ENCODE data around the gene HTR2B. TPM values are rescaled to one million over a fixed set of nuclear protein-coding genes. Genes with fewer than 3 reads are reported as not detected.
A peak's percentile ranks its signal among the peaks of the same experiment; 100 is the strongest.
"Not testable (repeated sequence)": the region's sequence is repeated elsewhere in the genome, so short reads cannot be mapped to it uniquely, and the experiment has no call there.

Gene HTR2B
- total and polyA plus RNA-seq, 5 donors from 2014 or later, result 0.08 to 1.2 (median 0.28) TPM

DNA sequence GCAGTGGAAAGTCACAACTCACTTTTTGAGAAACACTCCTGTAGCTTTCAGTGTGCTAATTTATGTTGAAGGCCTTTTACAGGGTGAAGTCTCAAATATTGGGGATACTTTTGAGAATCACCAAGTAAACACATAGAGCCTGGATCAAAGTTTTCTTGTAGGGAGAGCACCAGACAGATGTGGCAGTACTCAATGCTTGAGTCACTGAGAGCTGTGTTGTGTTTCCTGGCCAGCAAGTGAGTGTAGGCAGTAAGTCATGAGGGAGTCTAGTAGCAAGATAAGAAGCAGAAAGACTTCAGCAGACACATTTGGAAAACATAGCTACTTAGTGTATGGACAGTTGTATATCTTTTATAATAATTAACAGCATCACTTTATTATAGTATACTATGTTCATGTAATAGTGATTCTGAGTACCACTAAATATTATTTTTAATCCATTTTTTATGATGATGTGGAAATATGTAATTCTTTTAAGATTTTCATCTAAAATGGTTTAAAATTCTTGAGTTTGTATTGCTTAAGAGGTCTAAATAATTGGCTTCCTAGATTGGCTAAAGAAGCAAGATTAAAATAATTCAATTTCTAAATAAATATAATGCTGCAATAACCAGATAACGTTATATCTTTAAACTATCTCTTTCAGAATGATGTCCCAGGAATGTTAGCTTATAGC lies 55.3 kb downstream of the HTR2B start:
- Histone ChIP-seq H3K4me1 (ENCODE audit: control insufficient read depth, insufficient read depth, low read length, poor library complexity, severe bottlenecking) (no peaks in the 10 kb centered on the region), H3K9me3 (ENCODE audit: control insufficient read depth in 2 of 2, low read length in 2 of 2) (no peaks in the 10 kb centered on the region), H3K27ac (ENCODE audit: insufficient read depth, low read length, poor library complexity, severe bottlenecking) (no peak overlapping the region), H3K4me3 (ENCODE audit: low read depth, low read length) (no peak overlapping the region), H3K27me3 (ENCODE audit: control insufficient read depth, insufficient read depth, low read length) (no peaks in the 10 kb centered on the region), H3K36me3 (ENCODE audit: control insufficient read depth, insufficient read depth, low read length) (peaks cover 70% of the 10 kb centered on the region)
- H3K27me3 Mint-ChIP-seq, result no peaks in the 10 kb centered on the region
- ATAC-seq (ENCODE audit: low read depth in 2 of 2), result no peak
- H3K27ac Mint-ChIP-seq, result no peak overlapping the region
- H3K9me3 Mint-ChIP-seq, result no peaks in the 10 kb centered on the region
- no peak for DNase-seq
- H3K36me3 Mint-ChIP-seq, result peaks cover 43% of the 10 kb centered on the region
- H3K4me1 Mint-ChIP-seq, result peaks cover 2 to 28% (median 6%) of the 10 kb centered on the region in 4 donors
- no peak overlapping the region for H3K4me3 Mint-ChIP-seq

- ATAC-seq (ENCODE audit: low read depth in 2 of 2) (peak in 1 of 2 donors; percentile 42), DNase-seq (no peak)
- Mint-ChIP-seq H3K9me3 (no peaks in the 10 kb centered on the region), H3K36me3 (peaks cover 43% of the 10 kb centered on the region), H3K4me3 (no peak overlapping the region), H3K27me3 (no peaks in the 10 kb centered on the region), H3K4me1 (peaks cover 2 to 28% (median 6%) of the 10 kb centered on the region in 4 donors), H3K27ac (no peak overlapping the region)
- H3K4me1 ChIP-seq (ENCODE audit: control insufficient read depth, insufficient read depth, low read length, poor library complexity, severe bottlenecking), result no peaks in the 10 kb centered on the region
- H3K36me3 ChIP-seq (ENCODE audit: control insufficient read depth, insufficient read depth, low read length), result peaks cover 77% of the 10 kb centered on the region
- H3K27ac ChIP-seq (ENCODE audit: insufficient read depth, low read length, poor library complexity, severe bottlenecking), result no peak overlapping the region
- H3K27me3 ChIP-seq (ENCODE audit: control insufficient read depth, insufficient read depth, low read length), result no peaks in the 10 kb centered on the region
- no peaks in the 10 kb centered on the region for H3K9me3 ChIP-seq (ENCODE audit: control insufficient read depth in 2 of 2, low read length in 2 of 2)
- no peak overlapping the region for H3K4me3 ChIP-seq (ENCODE audit: low read depth, low read length)
Measured at GRCh38 chr2:231068525-231069222, 56.2 kb downstream of the HTR2B start.

GRCh38 chr2:231067531-231067930 lies 57.3 kb downstream of the HTR2B start:
- H3K27me3 ChIP-seq (ENCODE audit: control insufficient read depth, insufficient read depth, low read length); H3K9me3 ChIP-seq (ENCODE audit: control insufficient read depth in 2 of 2, low read length in 2 of 2); H3K27me3 Mint-ChIP-seq; H3K4me3 ChIP-seq (ENCODE audit: low read depth, low read length); H3K4me3 Mint-ChIP-seq; H3K9me3 Mint-ChIP-seq; H3K27ac Mint-ChIP-seq; H3K27ac ChIP-seq (ENCODE audit: insufficient read depth, low read length, poor library complexity, severe bottlenecking); DNase-seq; H3K4me1 ChIP-seq (ENCODE audit: control insufficient read depth, insufficient read depth, low read length, poor library complexity, severe bottlenecking); ATAC-seq (ENCODE audit: low read depth in 2 of 2): not testable (repeated sequence)
- H3K4me1 Mint-ChIP-seq, result peaks cover 0 to 23% (median 4%) of the 10 kb centered on the region in 4 donors
- H3K36me3 Mint-ChIP-seq, result peaks cover 49% of the 10 kb centered on the region
- peaks cover 79% of the 10 kb centered on the region for H3K36me3 ChIP-seq (ENCODE audit: control insufficient read depth, insufficient read depth, low read length)

GRCh38 chr2:231065966-231066365 lies 58.9 kb downstream of the HTR2B start:
- H3K4me3 Mint-ChIP-seq, result no peak overlapping the region
- H3K27me3 Mint-ChIP-seq, result no peaks in the 10 kb centered on the region
- Histone ChIP-seq H3K4me3 (ENCODE audit: low read depth, low read length) (no peak overlapping the region), H3K9me3 (ENCODE audit: control insufficient read depth in 2 of 2, low read length in 2 of 2) (no peaks in the 10 kb centered on the region), H3K27me3 (ENCODE audit: control insufficient read depth, insufficient read depth, low read length) (no peaks in the 10 kb centered on the region), H3K36me3 (ENCODE audit: control insufficient read depth, insufficient read depth, low read length) (peaks cover 80% of the 10 kb centered on the region), H3K4me1 (ENCODE audit: control insufficient read depth, insufficient read depth, low read length, poor library complexity, severe bottlenecking) (no peaks in the 10 kb centered on the region), H3K27ac (ENCODE audit: insufficient read depth, low read length, poor library complexity, severe bottlenecking) (no peak overlapping the region)
- no peak overlapping the region for H3K27ac Mint-ChIP-seq
- H3K9me3 Mint-ChIP-seq, result no peaks in the 10 kb centered on the region
- peaks cover 45% of the 10 kb centered on the region for H3K36me3 Mint-ChIP-seq
- DNase-seq (no peak), ATAC-seq (ENCODE audit: low read depth in 2 of 2) (no peak)
- H3K4me1 Mint-ChIP-seq, result peaks cover 0 to 19% (median 4%) of the 10 kb centered on the region in 4 donors

DNA sequence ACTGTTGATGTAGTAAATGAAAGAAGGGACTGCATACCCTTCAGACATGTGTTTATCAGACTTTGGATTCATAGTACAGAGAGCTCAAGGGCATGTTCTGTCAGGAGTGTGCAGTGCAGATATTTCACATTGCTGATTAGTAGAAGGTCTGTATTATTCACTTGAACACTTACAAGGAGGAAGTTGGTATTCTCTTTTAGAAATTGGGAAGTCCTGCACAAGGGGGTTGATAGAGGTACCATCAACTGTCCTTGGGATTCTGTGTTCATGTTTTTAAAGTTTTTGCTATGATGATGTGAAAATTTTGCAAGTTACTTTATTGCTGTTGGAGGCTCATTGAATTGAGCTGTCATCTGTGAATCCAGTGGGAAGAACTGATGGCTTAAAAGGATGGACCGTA lies 61.5 kb downstream of the HTR2B start:
- Histone ChIP-seq H3K36me3 (ENCODE audit: control insufficient read depth, insufficient read depth, low read length) (peaks cover 66% of the 10 kb centered on the region), H3K4me1 (ENCODE audit: control insufficient read depth, insufficient read depth, low read length, poor library complexity, severe bottlenecking) (peaks cover 14% of the 10 kb centered on the region), H3K27me3 (ENCODE audit: control insufficient read depth, insufficient read depth, low read length) (no peaks in the 10 kb centered on the region), H3K27ac (ENCODE audit: insufficient read depth, low read length, poor library complexity, severe bottlenecking) (no peak overlapping the region), H3K9me3 (ENCODE audit: control insufficient read depth in 2 of 2, low read length in 2 of 2) (no peaks in the 10 kb centered on the region), H3K4me3 (ENCODE audit: low read depth, low read length) (no peak overlapping the region)
- H3K4me3 Mint-ChIP-seq, result no peak overlapping the region
- ATAC-seq (ENCODE audit: low read depth in 2 of 2) (no peak), DNase-seq (no peak)
- no peaks in the 10 kb centered on the region for H3K9me3 Mint-ChIP-seq
- no peak overlapping the region for H3K27ac Mint-ChIP-seq
- H3K27me3 Mint-ChIP-seq, result no peaks in the 10 kb centered on the region
- peaks cover 20 to 26% (median 21%) of the 10 kb centered on the region in 4 donors for H3K4me1 Mint-ChIP-seq
- peaks cover 41% of the 10 kb centered on the region for H3K36me3 Mint-ChIP-seq

- Histone ChIP-seq H3K9me3 (ENCODE audit: control insufficient read depth in 2 of 2, low read length in 2 of 2) (no peaks in the 10 kb centered on the region), H3K27ac (ENCODE audit: insufficient read depth, low read length, poor library complexity, severe bottlenecking) (no peak overlapping the region), H3K27me3 (ENCODE audit: control insufficient read depth, insufficient read depth, low read length) (no peaks in the 10 kb centered on the region), H3K4me3 (ENCODE audit: low read depth, low read length) (no peak overlapping the region), H3K4me1 (ENCODE audit: control insufficient read depth, insufficient read depth, low read length, poor library complexity, severe bottlenecking) (peaks cover 20% of the 10 kb centered on the region), H3K36me3 (ENCODE audit: control insufficient read depth, insufficient read depth, low read length) (peaks cover 61% of the 10 kb centered on the region)
- Mint-ChIP-seq H3K27ac (no peak overlapping the region), H3K4me3 (no peak overlapping the region), H3K36me3 (peaks cover 36% of the 10 kb centered on the region), H3K9me3 (no peaks in the 10 kb centered on the region), H3K4me1 (peaks cover 24 to 27% (median 26%) of the 10 kb centered on the region in 4 donors), H3K27me3 (no peaks in the 10 kb centered on the region)
- DNase-seq (no peak), ATAC-seq (ENCODE audit: low read depth in 2 of 2) (no peak)
Measured at GRCh38 chr2:231062776-231063175, 62.1 kb downstream of the HTR2B start.

- peaks cover 28% of the 10 kb centered on the region for H3K4me1 ChIP-seq (ENCODE audit: control insufficient read depth, insufficient read depth, low read length, poor library complexity, severe bottlenecking)
- H3K27ac Mint-ChIP-seq, result no peak overlapping the region
- no peak for DNase-seq
- peak overlapping the region; percentile 29 to 99 (median 76) for H3K4me3 Mint-ChIP-seq
- H3K4me3 ChIP-seq (ENCODE audit: low read depth, low read length), result no peak overlapping the region
- ATAC-seq (ENCODE audit: low read depth in 2 of 2), result no peak
- H3K4me1 Mint-ChIP-seq, result peaks cover 17 to 42% (median 35%) of the 10 kb centered on the region in 4 donors
- H3K9me3 Mint-ChIP-seq, result no peaks in the 10 kb centered on the region
- peaks cover 20% of the 10 kb centered on the region for H3K36me3 Mint-ChIP-seq
- H3K27me3 ChIP-seq (ENCODE audit: control insufficient read depth, insufficient read depth, low read length), result no peaks in the 10 kb centered on the region
- H3K27me3 Mint-ChIP-seq, result peaks cover 8% of the 10 kb centered on the region
- no peak overlapping the region for H3K27ac ChIP-seq (ENCODE audit: insufficient read depth, low read length, poor library complexity, severe bottlenecking)
- H3K36me3 ChIP-seq (ENCODE audit: control insufficient read depth, insufficient read depth, low read length), result peaks cover 34% of the 10 kb centered on the region
- H3K9me3 ChIP-seq (ENCODE audit: control insufficient read depth in 2 of 2, low read length in 2 of 2), result no peaks in the 10 kb centered on the region
Measured at GRCh38 chr2:231059756-231060155, 65.1 kb downstream of the HTR2B start.
